NCI-H345 treated with DMSO at 0.1 percent for 48 hours (cell line): ENCODE measurements around the gene CBX2.

Experiments
- DNase-seq: peaks from one replicate; lab custom pipeline; 2025; ENCODE audit not compliant: unreplicated experiment; lab: John Stamatoyannopoulos, UW

CBX2 gene

DNA sequence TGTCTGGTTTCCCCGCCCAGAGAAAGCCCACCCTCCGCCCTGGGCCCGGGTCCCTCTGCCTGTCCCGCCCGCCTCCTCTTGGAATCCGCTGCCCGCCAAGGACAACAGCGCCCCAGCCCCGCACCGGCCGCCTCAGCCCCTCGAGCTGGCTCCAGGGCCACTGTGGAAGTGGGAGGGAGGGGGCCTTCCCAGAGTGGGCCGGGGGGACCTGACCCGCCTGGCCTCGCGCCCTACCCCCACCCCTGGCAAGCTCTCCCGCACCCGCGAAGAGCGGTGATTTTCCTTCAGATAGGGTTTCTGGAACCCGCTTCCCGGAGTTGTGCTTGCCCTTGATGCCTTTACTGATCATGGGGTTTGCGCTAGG lies 21.2 kb downstream of the CBX2 start:
- DNase-seq: no peak

DNA sequence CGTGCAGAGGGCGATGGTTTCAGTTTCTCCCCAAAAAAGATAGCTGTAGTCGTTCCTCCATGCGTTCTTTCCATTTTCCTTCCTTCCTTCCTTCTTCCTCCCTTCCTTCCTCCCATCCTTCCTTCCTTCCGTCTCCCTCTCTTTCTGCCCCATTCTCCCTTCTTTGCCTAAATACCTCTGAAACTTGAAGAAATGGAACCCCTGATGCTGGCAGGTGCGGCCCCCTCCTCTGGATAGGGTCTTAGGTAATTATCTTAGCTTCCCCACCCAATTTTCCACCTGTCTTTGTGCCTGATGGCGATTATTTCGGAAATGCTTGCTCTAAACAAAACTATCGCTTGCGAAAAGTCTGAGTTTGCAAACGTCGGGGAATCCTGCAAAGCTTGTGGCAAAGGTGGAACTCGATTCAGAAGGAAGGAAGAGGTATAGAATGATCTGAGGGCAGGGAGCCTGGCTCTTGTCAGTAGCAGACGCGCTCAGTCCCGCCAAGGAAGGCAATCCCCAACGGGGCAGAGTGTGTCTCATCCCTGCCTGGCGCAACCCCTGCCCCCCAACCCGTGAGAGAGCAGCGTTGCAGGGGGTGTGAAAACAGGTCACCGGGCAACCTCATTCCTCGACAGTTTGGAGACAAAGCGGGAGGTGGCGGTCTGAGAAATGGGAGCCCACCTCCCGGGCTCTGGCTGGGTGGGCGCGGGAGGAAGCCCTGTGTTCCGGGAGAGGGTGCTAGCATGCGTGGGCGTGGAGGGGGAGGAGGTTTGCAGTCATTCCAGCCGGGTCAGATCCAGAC lies 21.8 kb downstream of the CBX2 start:
- no peak for DNase-seq

DNA sequence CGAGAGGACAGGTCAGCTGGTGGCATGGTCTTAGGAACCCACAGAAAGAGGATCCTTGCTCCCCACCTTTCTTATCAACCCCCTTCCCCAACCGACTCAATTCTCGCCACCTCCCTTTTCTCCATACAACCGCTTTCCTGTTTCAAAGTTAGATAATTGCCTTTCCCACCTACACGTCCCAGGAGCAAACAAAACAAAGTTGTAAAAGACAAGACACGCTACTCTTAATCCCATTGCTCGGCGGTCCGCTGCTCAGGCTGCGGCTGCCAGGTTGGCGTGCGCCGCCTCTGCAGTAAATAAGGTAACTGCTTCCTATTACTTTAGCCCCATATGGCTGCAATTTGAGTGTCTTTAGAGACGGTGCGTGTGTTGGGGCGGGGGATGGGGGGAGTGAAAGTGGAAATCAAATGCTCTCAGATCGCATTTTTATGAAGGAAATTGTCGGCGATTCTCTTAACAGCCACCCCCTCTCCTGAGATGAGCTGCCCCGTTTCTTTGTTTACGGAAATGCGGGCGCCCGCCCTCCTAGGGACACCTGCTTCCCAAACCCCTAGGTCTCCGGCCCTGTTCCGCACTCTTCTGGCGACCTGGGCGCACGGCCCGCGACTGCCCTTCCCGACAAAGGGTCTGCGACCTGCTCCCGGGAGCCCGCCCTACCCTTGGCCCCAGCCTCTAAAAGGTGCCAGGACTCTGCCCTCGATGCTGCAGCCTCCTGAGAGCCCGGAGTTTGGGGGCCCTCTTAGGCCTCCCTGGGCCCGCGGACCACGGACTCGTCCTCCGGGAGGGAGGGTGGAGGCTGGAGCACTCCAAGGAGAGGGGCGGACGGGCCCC lies 22.6 kb downstream of the CBX2 start:
- peak; percentile 32 for DNase-seq

DNA sequence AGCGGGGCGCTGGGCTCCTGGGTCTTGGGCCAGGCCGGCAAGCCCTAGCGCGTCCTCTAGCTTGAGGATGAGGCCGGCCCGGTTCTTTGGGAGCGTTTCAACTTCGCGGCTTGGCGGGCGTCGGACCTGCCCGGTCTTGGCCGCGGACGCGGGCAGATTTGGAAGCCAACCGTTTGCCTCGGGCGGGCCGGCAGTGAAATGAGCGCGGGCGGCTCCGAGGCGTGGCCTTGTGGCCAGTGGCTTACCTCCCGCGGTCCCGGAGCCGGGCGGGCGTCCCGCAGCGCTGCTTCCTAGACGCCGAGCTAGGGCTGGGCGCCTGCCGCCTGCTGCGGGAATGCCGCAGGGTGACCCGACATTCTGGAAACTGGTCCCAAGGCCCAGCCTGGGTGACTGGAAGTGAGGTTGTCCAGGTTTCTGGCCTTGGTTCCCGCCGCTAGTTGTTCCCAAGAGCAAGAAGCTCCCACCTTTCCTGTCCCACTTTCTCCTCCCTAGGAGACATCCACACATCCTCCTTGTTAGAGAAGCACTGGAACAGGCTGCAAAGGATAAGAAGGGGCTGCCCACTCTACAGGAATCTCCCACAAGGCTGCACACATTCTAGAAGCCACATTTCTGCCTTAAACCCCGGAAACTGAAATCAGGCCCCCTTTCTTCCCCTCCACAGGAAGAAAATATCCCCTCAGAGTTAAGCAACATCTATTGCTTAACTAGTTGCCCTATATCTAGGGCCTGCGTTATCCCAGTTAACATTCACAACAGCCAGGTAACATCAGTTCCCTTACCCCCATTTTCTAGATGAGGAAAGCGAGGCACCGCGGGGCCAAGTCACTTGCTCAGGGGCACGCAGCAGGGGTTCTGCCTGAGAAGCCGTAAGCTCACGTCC lies 23.4 kb downstream of the CBX2 start:
- no peak for DNase-seq

DNA sequence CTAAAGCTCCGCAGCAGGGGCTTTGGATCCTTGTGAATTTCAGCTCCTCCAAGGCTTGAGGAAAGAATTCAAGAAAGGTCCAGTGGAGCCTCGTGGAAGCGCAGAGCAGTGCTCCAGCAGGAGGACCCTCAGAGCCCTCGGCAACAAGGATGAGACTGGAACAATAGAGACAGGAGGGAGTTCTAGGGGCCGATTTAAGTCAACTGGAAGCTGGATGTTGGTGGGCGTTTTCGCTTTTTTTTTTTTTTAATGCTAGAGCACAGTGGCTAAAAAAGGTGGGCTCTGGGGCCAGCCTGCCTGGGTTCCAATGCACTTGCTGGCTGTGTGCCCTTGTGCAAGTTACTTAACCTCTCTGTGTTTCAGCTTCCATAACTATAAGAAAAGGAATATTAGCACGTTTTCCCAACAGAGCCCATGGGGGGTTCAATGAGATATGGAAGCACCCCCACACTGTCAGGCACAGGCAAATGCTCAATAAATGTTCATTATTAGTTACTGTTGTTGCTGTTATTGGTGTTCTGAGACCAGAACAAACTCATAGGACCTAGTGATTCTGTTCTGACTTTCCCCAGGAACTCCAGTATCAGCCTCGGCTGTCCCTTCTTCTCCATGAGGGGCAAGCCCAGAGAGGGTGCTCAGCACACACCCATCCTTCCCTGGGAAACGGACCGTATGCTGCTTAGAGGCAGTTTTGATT lies 24.2 kb downstream of the CBX2 start:
- DNase-seq: no peak

DNA sequence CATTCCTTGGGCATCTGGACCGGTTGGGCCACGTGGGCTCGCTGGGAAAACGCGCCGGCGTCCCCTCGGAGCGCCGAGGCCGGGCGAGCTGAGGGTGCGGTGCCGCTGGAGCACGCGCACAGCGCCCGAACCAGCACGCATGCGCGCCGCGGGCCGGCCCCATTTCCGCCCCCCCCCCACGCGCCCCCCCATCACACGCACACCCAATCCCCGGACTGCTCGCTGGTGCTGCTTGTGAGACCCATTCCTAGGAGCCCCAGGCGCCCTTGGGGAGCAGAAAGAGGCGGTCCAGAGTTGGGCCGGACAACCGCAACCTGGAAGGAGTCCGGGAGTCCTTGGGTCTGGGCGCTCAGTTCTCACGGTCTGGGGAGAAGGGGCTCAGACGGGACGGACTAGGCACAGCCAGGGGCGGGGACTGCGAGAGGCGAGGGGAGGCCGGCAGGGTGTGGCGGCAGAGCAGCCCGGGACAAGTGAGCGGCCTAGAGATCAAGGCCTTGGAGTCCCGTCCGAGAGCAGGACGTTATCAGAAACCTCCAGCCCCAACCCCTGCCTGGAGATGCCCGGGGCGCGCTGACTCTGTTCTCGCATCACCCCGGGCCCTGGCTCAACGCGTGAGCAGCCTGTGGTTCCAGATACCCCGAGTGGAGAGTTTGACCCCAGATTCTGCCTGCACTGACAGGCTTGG lies 24.9 kb downstream of the CBX2 start:
- DNase-seq: no peak

DNA sequence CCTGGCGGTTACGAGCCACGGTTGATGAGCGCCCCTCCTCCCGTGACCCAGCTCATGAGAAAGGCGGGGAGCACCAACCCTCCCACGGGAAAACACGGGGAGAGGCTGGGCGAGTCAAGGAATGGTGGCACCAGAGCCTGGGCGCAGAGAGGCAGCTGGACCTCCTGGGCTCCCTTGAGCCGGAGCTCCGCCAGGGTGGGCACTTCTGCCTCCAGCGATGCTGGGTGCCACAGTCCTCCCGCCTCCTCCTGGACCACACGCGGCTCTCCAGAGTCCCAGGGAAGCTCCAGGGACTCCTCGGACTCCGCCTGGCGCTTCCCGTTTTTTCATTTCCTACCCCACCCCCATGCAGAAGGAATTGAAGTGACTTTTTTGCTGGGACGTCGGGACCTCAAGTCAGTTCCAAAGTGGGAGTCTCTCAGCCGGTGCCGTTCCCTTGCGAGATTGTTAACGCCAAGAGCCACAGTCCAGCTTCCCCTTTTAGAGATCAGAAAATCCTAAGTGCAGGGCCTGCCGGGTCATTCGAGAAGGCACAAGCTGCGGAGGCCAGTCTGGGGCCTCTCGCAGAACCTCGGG lies 25.6 kb downstream of the CBX2 start:
- DNase-seq: no peak

DNA sequence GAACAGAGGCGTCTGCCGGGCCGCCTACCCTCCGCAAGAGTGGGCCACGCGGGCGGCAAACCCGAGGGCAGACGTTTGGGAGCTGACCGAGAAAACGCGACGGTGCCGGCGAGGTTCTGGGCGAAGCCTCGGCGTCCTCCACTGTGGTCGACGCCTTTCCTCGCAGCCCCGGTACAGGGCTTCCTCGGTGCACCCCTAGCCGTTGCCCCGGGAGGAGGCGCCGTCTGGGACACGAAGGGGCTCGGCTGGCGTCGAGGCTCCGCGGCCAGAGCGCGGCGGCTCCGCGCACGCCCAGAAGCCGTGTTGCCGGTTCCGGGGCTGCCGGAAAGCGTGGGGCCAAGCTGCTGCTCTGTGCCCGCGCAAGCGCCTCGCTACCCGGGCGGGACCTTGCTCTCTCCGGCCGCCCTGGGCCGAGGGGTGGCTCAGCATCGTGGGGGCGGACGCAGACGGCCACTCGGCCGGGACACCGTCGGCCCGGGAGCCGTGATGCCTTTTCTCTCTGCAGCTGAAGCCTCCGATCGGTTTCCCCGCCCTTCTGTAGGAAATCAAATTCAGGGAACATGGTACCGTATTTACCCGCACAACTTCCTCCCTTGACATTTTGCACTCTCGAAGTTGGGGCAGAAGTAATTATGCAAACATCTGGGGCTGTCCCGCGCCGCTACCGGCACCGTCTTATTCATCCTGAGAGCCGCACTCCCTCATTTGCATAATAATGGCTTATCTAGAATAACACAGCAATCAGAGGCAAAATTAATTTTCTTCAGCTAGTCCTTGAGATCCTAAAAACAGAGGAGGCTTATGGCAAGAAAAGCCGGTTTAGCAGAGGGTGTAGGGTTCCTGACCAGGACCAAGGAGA lies 26.3 kb downstream of the CBX2 start:
- no peak for DNase-seq

DNA sequence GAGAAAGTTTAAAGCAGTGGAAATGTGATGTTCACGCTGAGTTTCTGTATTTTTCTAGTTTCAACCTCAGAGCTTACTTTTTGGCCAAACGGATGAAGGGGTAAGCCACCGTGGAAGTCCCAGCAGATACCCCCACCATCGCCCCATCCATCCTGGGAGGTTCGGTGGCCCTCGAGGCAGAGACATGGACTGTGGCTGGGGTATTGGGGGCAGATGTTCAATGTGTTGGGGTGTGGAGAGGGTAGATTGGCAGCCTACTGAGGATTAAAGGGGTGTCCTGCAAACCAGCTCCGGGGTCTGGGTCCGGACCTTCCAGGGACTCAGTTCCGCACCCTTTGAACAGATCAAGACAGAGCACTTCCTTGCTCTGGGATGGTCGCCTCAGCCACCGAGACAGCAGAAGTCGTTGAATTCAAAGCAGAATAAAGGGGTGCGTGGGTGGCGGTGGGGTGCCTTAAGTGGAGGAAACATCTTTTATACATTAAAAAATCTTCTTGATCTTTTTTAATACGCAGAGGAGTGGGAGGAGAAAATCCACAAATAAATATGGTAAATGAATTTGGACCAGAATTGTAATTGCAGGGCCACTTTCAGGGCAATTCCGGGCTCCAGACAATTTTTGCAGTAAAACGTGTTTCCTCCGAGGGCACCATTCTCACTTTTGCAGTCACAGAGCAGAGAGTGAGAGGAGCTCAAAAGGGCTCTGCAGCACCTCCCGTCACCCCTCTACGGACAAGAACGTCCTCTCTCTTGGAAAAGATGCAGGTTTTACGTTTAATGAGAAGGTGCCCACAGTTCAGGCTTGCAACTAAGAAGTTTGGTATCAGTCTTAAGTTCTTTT lies 27.1 kb downstream of the CBX2 start:
- DNase-seq: no peak

DNA sequence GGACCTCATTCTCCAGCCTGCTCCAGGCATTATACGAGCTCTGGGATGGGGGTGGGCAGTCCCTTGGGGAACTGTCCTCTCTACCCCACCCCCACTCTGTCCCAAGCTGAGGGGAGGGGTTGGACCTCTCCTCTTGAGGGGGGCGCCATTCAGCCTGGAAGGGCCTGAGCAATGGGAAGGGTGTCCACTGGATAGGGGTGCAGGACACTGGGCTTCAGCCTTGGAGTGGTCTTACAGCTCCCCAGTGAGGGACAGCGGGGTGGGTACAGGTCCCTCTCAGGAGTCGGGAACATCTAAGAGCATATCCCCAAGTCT lies 28.5 kb downstream of the CBX2 start:
- DNase-seq: no peak

DNA sequence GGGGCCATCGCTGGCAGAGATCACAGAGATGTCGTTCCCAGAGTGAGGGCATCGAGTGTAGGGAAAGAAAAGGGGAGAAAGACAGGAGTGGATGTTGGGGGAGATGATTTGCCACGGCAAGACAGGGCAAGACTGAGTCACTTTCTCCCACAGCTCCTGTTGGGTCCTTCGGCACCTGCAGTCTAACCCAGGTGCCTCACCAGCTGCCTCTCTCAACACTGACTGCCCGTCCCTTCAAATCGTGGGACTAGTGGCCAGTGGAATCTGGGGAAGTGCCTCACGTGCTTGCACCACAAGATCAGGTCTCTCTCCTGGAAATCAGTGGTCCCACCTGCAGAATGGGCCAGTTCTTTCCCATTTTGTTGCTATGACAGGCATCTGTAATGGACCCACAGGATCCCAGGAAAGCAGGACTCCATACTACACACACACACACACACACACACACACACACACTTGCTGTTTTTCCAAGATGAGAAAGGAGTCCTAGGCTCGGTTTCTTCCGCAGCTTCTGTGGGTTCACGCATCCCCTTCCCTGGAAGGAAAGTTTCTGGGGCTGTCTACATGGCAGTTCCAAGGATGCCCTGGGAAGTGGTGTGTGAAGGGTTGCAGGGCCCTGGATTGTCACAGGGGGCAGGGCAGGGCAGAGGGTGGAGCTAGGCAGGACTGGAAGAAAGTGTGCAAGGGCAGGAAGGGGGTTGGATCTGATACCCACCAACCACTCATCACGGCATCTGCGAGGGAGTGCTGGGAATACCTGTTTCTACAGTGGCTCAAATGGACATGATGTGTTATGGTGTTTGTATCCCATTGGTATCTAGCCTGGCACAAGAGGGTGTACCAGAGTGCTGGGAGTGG lies 29.1 kb downstream of the CBX2 start:
- DNase-seq: no peak

DNA sequence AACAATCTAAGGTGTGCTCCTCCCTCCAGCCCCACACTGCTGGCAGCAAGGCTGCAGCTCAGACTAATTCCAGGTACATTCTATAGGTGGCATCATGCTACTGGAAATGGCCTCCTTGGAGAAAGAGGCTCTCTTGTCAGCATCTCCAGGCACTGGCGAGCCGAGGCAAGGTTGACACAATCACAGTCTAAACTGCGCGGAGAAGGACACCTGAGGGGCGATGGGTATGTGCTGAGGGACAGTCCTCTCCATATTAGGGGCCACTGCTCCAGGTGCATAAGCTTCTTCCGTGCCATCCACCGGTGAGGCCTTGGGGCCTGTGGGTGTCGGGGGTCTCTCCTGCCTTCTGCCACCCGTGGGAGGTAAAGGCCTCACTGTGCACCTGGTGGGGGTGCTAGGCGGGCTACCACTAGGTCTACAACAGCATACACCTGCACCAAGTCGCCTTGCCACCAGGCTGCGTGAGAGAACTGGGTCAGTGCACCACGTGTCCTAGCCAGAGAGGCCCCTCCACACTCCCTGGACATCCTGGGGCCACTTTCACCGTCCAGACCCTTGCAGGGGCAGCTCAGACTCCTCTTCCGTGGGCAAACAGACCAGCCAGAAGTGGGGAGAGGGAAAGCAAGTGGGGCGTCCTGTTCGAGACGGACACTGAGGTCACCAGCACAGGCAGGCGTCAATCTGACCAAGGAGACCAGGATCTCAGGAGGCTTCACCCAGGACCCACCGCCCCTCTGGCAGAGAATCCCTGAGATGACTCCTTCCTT lies 31.0 kb downstream of the CBX2 start:
- peak; percentile 94 for DNase-seq

DNA sequence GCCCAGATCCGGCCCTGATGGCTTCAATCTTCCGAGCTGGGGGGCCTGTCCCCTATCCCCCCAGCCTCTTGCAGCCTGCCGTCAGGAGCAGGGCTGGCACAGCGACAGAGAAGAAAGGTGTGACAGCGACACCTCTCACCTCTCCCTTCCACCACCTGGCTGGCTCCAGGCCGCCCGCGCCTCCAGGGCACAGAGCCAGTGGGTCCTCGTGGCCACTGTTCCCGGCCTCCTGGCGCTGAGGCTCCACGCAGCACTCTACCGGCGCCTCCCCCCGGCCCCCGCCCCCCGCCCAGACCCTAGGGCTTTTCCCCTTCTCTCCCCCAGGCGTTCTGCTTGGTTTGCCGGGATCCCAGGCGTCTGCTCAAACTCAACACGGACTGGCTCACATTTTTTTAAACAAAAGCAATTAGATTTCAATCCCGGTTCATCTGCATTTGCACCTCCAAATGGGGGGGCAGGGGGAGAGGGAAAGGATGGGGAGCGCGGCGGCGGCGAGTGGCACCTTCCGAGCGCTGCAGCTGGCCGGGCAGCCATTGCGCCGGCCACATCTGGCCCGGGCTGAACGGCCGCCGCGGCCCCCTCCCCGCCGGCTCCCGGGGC lies 31.7 kb downstream of the CBX2 start:
- DNase-seq: peak; percentile 45

DNA sequence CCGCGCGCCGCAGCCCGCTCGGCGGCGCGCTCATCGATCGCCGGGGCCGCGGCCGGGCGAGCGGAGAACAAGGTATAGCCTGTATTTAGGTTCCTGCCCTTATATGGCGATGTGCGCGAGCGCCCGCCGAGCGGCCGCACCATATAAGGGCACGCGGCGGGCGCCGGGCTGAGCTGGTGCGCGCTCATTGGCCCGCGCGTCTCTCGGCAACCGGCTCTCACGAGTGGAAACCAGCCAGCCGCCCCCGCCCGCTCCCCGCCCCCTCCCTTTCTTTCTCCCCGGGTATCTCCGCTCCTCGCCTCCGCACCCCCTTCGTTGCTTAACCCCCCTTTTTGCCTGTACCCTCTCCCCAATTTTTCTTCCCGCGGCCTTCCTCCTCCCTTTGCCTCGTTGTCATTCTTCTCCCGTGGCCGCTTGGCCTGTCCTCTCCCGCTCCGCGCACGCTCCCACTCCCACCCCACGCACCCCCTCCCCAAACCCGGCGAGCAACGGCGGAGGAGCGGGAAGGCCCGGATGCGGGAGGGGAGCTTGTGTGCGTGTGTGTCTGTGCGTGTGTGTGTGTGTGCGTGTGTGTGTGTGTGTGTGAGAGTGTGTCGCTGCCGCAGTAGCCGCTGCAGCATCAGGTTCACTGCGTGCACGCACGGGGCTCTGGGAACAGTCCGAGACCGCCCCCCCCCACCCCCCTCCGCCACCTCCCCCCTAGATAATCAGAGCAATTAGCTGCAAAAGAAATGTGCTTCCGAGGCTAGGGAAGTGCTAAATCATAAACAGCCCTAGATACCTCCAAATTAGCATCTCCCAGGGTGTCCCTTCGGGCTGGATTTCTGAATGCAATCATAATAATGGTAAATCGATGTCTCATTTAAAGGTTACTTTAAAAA lies 32.4 kb downstream of the CBX2 start:
- DNase-seq: peak; percentile 91
